ENCODE results near the gene CMSS1.
A peak's percentile ranks its signal among the peaks of the same experiment; 100 is the strongest.

Gene CMSS1

DNA sequence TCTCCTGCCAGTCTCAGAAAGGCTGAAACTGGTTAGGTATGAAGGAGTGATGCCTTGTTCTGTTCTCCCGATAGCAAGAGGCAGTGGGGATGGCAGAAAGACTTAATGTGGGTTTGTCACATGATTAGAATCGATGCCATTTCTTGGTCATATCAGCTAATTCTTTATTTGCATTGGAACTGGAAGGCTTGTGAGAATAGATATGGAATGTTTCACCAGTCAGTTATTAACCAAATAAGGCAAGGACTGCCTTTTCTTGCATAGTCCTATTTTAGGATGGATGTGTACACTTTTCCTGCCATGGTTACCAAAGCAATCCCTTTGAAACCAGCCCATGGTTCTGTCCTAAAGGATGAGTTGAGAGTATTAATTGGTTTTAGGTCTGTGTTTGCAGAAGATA is 262.9 kb downstream of the CMSS1 start:
- H3K36me3 ChIP-seq (replicated peaks) = no peaks in the 10 kb centered on the region
- TF ChIP-seq, protein P1, sequence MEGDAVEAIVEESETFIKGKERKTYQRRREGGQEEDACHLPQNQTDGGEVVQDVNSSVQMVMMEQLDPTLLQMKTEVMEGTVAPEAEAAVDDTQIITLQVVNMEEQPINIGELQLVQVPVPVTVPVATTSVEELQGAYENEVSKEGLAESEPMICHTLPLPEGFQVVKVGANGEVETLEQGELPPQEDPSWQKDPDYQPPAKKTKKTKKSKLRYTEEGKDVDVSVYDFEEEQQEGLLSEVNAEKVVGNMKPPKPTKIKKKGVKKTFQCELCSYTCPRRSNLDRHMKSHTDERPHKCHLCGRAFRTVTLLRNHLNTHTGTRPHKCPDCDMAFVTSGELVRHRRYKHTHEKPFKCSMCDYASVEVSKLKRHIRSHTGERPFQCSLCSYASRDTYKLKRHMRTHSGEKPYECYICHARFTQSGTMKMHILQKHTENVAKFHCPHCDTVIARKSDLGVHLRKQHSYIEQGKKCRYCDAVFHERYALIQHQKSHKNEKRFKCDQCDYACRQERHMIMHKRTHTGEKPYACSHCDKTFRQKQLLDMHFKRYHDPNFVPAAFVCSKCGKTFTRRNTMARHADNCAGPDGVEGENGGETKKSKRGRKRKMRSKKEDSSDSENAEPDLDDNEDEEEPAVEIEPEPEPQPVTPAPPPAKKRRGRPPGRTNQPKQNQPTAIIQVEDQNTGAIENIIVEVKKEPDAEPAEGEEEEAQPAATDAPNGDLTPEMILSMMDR (IDR thresholded peaks at IDR 0.05; ENCODE audit: low read depth, low read length, missing control alignments) = no peak
- DNase-seq = peak; percentile 32
- in situ Hi-C loops (cut with HindIII; ENCODE audit: low pct_ligation_motif_present, low sequenced_read_pairs) = no loop called here
- no peak overlapping the region for H3K4me3 ChIP-seq (ENCODE audit: low read depth, low read length)
- no peaks in the 10 kb centered on the region for H3K27me3 ChIP-seq (replicated peaks)
- H3K27ac ChIP-seq = no peak overlapping the region

DNA sequence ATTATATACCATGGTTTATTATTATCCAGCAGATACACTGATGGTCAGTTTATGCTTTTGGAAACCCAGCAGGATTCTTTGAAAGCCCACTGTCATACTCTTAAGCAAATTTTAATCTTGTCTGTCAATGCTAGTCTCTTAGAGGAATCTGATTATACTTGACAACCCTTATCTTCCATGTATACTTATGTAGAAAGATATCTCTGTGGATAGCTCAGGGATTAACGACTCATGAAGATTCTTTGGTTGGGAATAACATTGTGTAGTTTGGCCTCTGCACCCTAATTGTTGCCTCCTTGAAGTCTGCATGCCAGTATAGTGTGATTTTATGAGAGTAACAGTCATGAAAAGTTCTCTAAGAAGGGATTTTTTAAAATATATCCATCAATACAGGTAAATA is 263.6 kb downstream of the CMSS1 start:
- H3K27ac ChIP-seq = no peak overlapping the region
- H3K4me3 ChIP-seq (ENCODE audit: low read depth, low read length) = no peak overlapping the region
- no peak for DNase-seq
- TF ChIP-seq, protein P1 (IDR thresholded peaks at IDR 0.05; ENCODE audit: low read depth, low read length, missing control alignments) = no peak
- no peaks in the 10 kb centered on the region for H3K27me3 ChIP-seq (replicated peaks)
- no peaks in the 10 kb centered on the region for H3K36me3 ChIP-seq (replicated peaks)
- in situ Hi-C loops (cut with HindIII; ENCODE audit: low pct_ligation_motif_present, low sequenced_read_pairs) = no loop called here

DNA sequence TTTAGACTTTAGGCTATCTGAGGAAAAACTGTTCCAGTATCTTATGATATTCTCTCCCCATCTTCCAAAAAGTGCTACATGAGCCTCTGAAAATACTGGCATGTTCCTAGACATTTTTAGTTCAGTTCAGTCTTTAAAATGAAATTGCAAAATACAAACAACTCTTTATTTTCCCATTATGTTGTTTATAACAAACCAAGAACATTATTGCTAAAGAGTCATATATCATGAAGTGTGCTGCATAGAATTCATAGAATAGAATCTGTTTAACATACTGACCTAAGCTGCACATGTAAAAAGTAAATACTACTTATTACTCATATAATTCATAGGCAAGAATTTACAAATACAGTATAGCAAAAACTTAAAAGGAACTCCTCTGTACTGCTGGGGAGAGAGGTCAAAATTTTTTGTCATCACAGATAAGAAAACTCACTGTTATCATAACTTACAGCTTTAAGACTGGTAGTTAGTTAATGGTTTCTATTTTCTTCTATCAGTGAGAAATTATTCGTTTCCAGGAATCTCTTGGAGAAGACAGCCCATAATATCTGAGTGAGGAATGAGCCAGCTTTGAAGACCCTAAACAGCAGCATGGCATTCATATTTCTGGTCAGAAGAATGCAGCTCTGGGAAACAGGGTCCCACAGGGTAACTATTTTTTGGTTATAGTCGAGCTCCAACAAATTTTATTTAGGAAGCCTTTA is 264.5 kb downstream of the CMSS1 start:
- in situ Hi-C loops (cut with HindIII; ENCODE audit: low pct_ligation_motif_present, low sequenced_read_pairs) = no loop called here
- TF ChIP-seq, protein P1 (IDR thresholded peaks at IDR 0.05; ENCODE audit: low read depth, low read length, missing control alignments) = no peak
- Histone ChIP-seq H3K36me3 (replicated peaks) (no peaks in the 10 kb centered on the region), H3K27ac (no peak overlapping the region), H3K27me3 (replicated peaks) (no peaks in the 10 kb centered on the region), H3K4me3 (ENCODE audit: low read depth, low read length) (no peak overlapping the region)
- DNase-seq = no peak

DNA sequence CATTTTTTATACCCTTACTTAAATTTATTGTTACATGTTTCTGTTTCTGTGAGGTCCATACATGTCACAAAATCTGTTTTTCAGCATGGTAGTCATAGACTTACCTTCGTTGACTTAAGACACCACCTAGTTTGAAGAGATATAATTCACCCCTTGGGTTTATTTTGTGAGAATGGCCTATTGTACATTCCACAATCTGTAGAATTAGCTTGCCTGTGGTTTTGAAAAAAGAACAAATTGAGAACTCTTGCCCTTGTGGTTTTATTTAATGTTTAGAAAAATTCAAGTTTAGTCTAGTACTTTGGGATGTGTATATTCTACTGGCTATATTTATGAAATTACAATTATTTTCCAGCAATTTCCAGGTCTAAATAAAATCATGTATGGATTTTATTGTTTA is 265.1 kb downstream of the CMSS1 start:
- no peaks in the 10 kb centered on the region for H3K27me3 ChIP-seq (replicated peaks)
- H3K36me3 ChIP-seq (replicated peaks) = no peaks in the 10 kb centered on the region
- no peak for DNase-seq
- TF ChIP-seq, protein P1 (IDR thresholded peaks at IDR 0.05; ENCODE audit: low read depth, low read length, missing control alignments) = no peak
- H3K27ac ChIP-seq = no peak overlapping the region
- in situ Hi-C loops (cut with HindIII; ENCODE audit: low pct_ligation_motif_present, low sequenced_read_pairs) = no loop called here
- H3K4me3 ChIP-seq (ENCODE audit: low read depth, low read length) = no peak overlapping the region

DNA sequence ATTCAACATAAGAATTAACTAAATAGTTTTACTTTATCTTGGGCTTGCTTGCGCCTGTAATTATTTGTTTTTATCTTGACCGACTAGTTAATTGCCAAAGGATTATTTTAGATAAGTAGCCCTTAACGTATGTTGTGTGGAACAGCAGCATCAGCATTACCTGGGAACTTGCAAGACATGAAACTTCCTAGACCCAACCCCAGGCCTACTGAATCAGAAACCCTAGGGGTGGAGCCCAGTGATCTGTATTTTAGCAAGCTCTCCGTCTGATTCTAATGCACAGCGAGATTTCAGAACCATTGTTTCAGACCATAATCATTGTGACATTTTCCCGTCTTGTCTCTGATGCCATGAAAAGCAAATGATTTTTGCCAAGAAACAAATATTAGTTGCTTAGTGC is 265.5 kb downstream of the CMSS1 start:
- TF ChIP-seq, protein P1 (IDR thresholded peaks at IDR 0.05; ENCODE audit: low read depth, low read length, missing control alignments) = no peak
- in situ Hi-C loops (cut with HindIII; ENCODE audit: low pct_ligation_motif_present, low sequenced_read_pairs) = no loop called here
- no peaks in the 10 kb centered on the region for H3K27me3 ChIP-seq (replicated peaks)
- H3K36me3 ChIP-seq (replicated peaks) = no peaks in the 10 kb centered on the region
- H3K27ac ChIP-seq = no peak overlapping the region
- no peak for DNase-seq
- H3K4me3 ChIP-seq (ENCODE audit: low read depth, low read length) = no peak overlapping the region

Measured in brain microvascular endothelial cell (primary cell).